HepG2 (cell line): ENCODE results near the gene GNL1. TPM values are rescaled to one million over a fixed set of nuclear protein-coding genes. Genes with fewer than 3 reads are reported as not detected.

ENCODE experiments used
- ARNT ChIP-seq: fragments of 450-650 bp; IDR thresholded peaks from 2 replicates; pipeline ENCODE4 v1.6.1; 2017
- FOSL2 ChIP-seq: sonication (generic); formaldehyde crosslinking; IDR thresholded peaks from 2 replicates; pipeline ENCODE4 v1.4.0; 2020; ENCODE audit warnings: missing genetic modification reagents
- FOXK2 ChIP-seq: fragments of 450-650 bp; IDR thresholded peaks from 2 replicates; pipeline ENCODE4 v1.6.1; 2016
- GPBP1L1 ChIP-seq: sonication (generic); formaldehyde crosslinking; IDR thresholded peaks from 2 replicates; pipeline ENCODE4 v1.5.0; 2020; ENCODE audit warnings: mild to moderate bottlenecking, missing genetic modification reagents
- ISL2 ChIP-seq: sonication (generic); formaldehyde crosslinking; IDR thresholded peaks from 2 replicates; pipeline ENCODE4 v1.5.0; 2020; ENCODE audit warnings: missing genetic modification reagents
- MAF1 ChIP-seq: sonication (generic); formaldehyde crosslinking; IDR thresholded peaks from 2 replicates; pipeline ENCODE4 v1.5.0; 2020; ENCODE audit warnings: missing genetic modification reagents, borderline replicate concordance
- NKX3-1 ChIP-seq: sonication (generic); formaldehyde crosslinking; IDR thresholded peaks from 2 replicates; pipeline ENCODE4 v1.5.0; 2020; ENCODE audit warnings: missing genetic modification reagents
- SMC3 ChIP-seq: IDR thresholded peaks from 2 replicates; pipeline ENCODE4 v1.6.1; 2011; ENCODE audit warnings: low read length, improper control_type of control experiment
- SOX5 ChIP-seq: IDR thresholded peaks from 2 replicates; pipeline ENCODE4 v1.6.1; 2016; ENCODE audit warnings: borderline replicate concordance
- SOX6 ChIP-seq, 2 experiments: fragments of 450-650 bp in 1 of 2; sonication (generic) in 1 of 2; formaldehyde crosslinking in 1 of 2; IDR thresholded peaks; 2 replicates each; pipeline versions ENCODE4 v1.4.0 to v1.6.1; 2017 to 2020; ENCODE audit warnings: antibody characterized with exemption in 1 of 2, mild to moderate bottlenecking in 1 of 2, missing genetic modification reagents in 1 of 2
- ZFP82 ChIP-seq: sonication (generic); formaldehyde crosslinking; IDR thresholded peaks from 2 replicates; pipeline ENCODE4 v1.5.1; 2020; ENCODE audit warnings: mild to moderate bottlenecking, missing genetic modification reagents, borderline replicate concordance
- ZGPAT ChIP-seq: IDR thresholded peaks from 2 replicates; pipeline ENCODE4 v1.6.1; 2016; ENCODE audit warnings: mild to moderate bottlenecking
- ZNF10 ChIP-seq: sonication (generic); formaldehyde crosslinking; IDR thresholded peaks from 2 replicates; pipeline ENCODE4 v1.4.0; 2020; ENCODE audit warnings: mild to moderate bottlenecking, low read depth, missing genetic modification reagents, borderline replicate concordance
- polyA plus RNA-seq, 8 experiments: library from polyadenylated mRNA; depleted of rRNA in 3 of 8; stranded (reverse) in 7 of 8; unstranded in 1 of 8; fragments of >200 nt; fragmentation: Illumina TruSeq in 4 of 8; extraction: Trizol in 4 of 8; gene quantifications; 2 replicates each; pipeline versions ENCODE4 v1.2.1 to v1.2.3, GENCODE V29; 2011 to 2016; ENCODE audit warnings: low read depth in 4 of 8, missing spikeins in 1 of 8, mixed read lengths in 1 of 8; ENCODE audit not compliant: insufficient read depth in 1 of 8
- total RNA-seq, 5 experiments: library from RNA; depleted of rRNA; stranded (reverse); fragments of >200 nt; fragmentation: Illumina TruSeq; extraction: Trizol; gene quantifications; 2 replicates each; pipeline ENCODE4 v1.2.3, GENCODE V29; 2016; ENCODE audit warnings: low read depth in 1 of 5
- TF ChIP-seq, protein P1 (sequence below): sonication (generic); formaldehyde crosslinking; IDR thresholded peaks from 2 replicates; pipeline ENCODE4 v1.4.0; 2020; ENCODE audit warnings: mild to moderate bottlenecking, missing genetic modification reagents
- TF ChIP-seq, protein P2 (sequence below): sonication (generic); formaldehyde crosslinking; IDR thresholded peaks from 2 replicates; pipeline ENCODE4 v1.4.0; 2020; ENCODE audit warnings: mild to moderate bottlenecking, missing genetic modification reagents
- TF ChIP-seq, protein P3 (sequence below): IDR thresholded peaks from 2 replicates; pipeline ENCODE4 v1.6.1; 2012; ENCODE audit warnings: low read length, improper control_type of control experiment

GNL1 gene
- total and polyA plus RNA-seq, 2 of the 13 experiments (the other 11 are each of a cell fraction or from before 2014, with no cell fraction given) = 35.0 to 55.6 TPM

DNA sequence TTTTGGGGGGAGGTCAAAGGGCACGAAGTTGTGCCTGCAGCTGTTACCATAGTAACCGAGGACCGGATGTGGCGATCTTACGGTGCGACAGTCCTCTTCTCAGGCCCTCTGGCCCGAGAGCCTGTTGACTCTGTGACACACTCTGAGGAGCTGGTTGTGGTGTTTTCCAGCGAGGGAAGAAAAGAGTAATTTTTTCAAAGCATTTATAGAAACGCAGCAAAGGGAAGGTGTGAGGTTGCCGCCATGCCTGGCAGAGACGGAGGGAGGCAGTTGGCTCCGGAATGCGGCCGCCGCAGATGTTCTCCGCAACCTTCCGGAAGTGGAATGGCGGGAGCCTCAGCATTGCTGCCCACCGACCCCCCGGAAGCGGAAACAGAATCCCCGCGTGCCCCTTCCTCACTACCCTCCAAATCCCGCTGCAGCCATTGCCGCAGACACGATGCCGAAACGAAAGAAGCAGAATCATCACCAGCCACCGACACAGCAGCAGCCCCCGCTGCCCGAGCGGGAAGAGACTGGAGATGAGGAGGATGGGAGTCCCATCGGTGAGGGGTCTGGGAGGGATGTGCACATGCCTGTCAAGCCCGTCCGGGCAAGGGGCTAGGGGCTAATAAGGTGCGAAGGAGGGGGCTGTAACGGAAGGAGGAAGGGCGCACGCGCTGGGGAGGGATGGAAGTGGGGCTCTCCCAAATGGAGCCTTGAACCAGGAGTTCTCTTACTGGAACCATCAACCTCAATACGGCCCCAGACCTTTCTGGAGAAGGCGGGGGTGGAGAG lies 805 bp upstream of the GNL1 start, which contains the start of gene PRR3 (continued):
- TF ChIP-seq SOX5 (CRISPR knock-in tag) (no peak; the same call in 1 of the 2 replicates), GPBP1L1 (CRISPR knock-in tag) (no peak), ZFP82 (peak; percentile 96; the same call in 1 of the 2 replicates), NKX3-1 (CRISPR knock-in tag) (peak; percentile 79), SMC3 (no peak), FOSL2 (CRISPR knock-in tag) (peak; percentile 61; the same call in 1 of the 2 replicates), ISL2 (CRISPR knock-in tag) (peak; percentile 41; the same call in 1 of the 2 replicates), FOXK2 (peak; percentile 85), ARNT (no peak), MAF1 (CRISPR knock-in tag) (no peak), ZNF10 (no peak), SOX6 (IDR thresholded peaks at IDR 0.05) (no peak), SOX6 (CRISPR knock-in tag; IDR thresholded peaks at IDR 0.05) (peak; percentile 71), ZGPAT (CRISPR knock-in tag) (peak; percentile 84; the same call in 1 of the 2 replicates)
- TF ChIP-seq, protein P1, sequence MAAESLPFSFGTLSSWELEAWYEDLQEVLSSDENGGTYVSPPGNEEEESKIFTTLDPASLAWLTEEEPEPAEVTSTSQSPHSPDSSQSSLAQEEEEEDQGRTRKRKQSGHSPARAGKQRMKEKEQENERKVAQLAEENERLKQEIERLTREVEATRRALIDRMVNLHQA (CRISPR knock-in tag) = no peak
- TF ChIP-seq, protein P2, sequence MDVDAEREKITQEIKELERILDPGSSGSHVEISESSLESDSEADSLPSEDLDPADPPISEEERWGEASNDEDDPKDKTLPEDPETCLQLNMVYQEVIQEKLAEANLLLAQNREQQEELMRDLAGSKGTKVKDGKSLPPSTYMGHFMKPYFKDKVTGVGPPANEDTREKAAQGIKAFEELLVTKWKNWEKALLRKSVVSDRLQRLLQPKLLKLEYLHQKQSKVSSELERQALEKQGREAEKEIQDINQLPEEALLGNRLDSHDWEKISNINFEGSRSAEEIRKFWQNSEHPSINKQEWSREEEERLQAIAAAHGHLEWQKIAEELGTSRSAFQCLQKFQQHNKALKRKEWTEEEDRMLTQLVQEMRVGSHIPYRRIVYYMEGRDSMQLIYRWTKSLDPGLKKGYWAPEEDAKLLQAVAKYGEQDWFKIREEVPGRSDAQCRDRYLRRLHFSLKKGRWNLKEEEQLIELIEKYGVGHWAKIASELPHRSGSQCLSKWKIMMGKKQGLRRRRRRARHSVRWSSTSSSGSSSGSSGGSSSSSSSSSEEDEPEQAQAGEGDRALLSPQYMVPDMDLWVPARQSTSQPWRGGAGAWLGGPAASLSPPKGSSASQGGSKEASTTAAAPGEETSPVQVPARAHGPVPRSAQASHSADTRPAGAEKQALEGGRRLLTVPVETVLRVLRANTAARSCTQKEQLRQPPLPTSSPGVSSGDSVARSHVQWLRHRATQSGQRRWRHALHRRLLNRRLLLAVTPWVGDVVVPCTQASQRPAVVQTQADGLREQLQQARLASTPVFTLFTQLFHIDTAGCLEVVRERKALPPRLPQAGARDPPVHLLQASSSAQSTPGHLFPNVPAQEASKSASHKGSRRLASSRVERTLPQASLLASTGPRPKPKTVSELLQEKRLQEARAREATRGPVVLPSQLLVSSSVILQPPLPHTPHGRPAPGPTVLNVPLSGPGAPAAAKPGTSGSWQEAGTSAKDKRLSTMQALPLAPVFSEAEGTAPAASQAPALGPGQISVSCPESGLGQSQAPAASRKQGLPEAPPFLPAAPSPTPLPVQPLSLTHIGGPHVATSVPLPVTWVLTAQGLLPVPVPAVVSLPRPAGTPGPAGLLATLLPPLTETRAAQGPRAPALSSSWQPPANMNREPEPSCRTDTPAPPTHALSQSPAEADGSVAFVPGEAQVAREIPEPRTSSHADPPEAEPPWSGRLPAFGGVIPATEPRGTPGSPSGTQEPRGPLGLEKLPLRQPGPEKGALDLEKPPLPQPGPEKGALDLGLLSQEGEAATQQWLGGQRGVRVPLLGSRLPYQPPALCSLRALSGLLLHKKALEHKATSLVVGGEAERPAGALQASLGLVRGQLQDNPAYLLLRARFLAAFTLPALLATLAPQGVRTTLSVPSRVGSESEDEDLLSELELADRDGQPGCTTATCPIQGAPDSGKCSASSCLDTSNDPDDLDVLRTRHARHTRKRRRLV (CRISPR knock-in tag) = peak; percentile 93; the same call in 1 of the 2 replicates
- TF ChIP-seq, protein P3, sequence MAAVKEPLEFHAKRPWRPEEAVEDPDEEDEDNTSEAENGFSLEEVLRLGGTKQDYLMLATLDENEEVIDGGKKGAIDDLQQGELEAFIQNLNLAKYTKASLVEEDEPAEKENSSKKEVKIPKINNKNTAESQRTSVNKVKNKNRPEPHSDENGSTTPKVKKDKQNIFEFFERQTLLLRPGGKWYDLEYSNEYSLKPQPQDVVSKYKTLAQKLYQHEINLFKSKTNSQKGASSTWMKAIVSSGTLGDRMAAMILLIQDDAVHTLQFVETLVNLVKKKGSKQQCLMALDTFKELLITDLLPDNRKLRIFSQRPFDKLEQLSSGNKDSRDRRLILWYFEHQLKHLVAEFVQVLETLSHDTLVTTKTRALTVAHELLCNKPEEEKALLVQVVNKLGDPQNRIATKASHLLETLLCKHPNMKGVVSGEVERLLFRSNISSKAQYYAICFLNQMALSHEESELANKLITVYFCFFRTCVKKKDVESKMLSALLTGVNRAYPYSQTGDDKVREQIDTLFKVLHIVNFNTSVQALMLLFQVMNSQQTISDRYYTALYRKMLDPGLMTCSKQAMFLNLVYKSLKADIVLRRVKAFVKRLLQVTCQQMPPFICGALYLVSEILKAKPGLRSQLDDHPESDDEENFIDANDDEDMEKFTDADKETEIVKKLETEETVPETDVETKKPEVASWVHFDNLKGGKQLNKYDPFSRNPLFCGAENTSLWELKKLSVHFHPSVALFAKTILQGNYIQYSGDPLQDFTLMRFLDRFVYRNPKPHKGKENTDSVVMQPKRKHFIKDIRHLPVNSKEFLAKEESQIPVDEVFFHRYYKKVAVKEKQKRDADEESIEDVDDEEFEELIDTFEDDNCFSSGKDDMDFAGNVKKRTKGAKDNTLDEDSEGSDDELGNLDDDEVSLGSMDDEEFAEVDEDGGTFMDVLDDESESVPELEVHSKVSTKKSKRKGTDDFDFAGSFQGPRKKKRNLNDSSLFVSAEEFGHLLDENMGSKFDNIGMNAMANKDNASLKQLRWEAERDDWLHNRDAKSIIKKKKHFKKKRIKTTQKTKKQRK = no peak
